Right lobe of liver (tissue), 4 donors: ENCODE results near the gene THG1L.

Experiments
- POLR2A ChIP-seq: fragments of 450-650 bp; IDR thresholded peaks from one replicate; pipeline ENCODE4 v1.6.1; 2017; ENCODE audit warnings: antibody characterized with exemption, mild to moderate bottlenecking
- TF ChIP-seq, protein P1 (sequence below), 4 donors: fragments of 200-600 bp in 3 of 4; fragments of 450-650 bp in 1 of 4; IDR thresholded peaks; one replicate each; pipeline versions ENCODE4 v1.5.1 to v1.8.0; 2016 to 2022; ENCODE audit warnings: antibody characterized with exemption in 4 of 4, mild to moderate bottlenecking in 2 of 4
- donor health status: DM: no; HTN: no; CAD: no.
- donor health status: DM: no; HTN: no; CAD: no.
- donor health status: DM: no; HTN: yes; CAD: no.

GRCh38 chr5:157745041-157745456 lies 13.8 kb downstream of the THG1L start:
- TF ChIP-seq POLR2A, result no peak
- TF ChIP-seq, protein P1, sequence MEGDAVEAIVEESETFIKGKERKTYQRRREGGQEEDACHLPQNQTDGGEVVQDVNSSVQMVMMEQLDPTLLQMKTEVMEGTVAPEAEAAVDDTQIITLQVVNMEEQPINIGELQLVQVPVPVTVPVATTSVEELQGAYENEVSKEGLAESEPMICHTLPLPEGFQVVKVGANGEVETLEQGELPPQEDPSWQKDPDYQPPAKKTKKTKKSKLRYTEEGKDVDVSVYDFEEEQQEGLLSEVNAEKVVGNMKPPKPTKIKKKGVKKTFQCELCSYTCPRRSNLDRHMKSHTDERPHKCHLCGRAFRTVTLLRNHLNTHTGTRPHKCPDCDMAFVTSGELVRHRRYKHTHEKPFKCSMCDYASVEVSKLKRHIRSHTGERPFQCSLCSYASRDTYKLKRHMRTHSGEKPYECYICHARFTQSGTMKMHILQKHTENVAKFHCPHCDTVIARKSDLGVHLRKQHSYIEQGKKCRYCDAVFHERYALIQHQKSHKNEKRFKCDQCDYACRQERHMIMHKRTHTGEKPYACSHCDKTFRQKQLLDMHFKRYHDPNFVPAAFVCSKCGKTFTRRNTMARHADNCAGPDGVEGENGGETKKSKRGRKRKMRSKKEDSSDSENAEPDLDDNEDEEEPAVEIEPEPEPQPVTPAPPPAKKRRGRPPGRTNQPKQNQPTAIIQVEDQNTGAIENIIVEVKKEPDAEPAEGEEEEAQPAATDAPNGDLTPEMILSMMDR (IDR thresholded peaks at IDR 0.05), result no peak
